Glutamatergic neuron (in vitro differentiated cells): ENCODE results near the gene PIGN. TPM values are rescaled to one million over a fixed set of nuclear protein-coding genes. Genes with fewer than 3 reads are reported as not detected.

Experiments used
- DNase-seq: peaks from one replicate; pipeline ENCODE4 v3.0.0; 2022
- H3K27ac Mint-ChIP-seq: one replicate; pipeline ENCODE4 v1.8.0; 2020; ENCODE audit warnings: mild to moderate bottlenecking, mixed read lengths, inconsistent platforms; ENCODE audit not compliant: unreplicated experiment
- H3K27me3 Mint-ChIP-seq: one replicate; pipeline ENCODE4 v1.8.0; 2020; ENCODE audit warnings: mild to moderate bottlenecking, moderate library complexity, mixed read lengths, inconsistent platforms; ENCODE audit not compliant: unreplicated experiment
- H3K36me3 Mint-ChIP-seq: one replicate; pipeline ENCODE4 v1.8.0; 2020; ENCODE audit warnings: mild to moderate bottlenecking, mixed read lengths, inconsistent platforms; ENCODE audit not compliant: unreplicated experiment
- H3K4me1 Mint-ChIP-seq: one replicate; pipeline ENCODE4 v1.8.0; 2020; ENCODE audit warnings: mild to moderate bottlenecking, low read depth, mixed read lengths, inconsistent platforms; ENCODE audit not compliant: unreplicated experiment
- H3K4me3 Mint-ChIP-seq: one replicate; pipeline ENCODE4 v1.8.0; 2020; ENCODE audit warnings: mild to moderate bottlenecking, mixed read lengths, inconsistent platforms; ENCODE audit not compliant: unreplicated experiment
- H3K9me3 Mint-ChIP-seq: one replicate; pipeline ENCODE4 v1.8.0; 2020; ENCODE audit warnings: mild to moderate bottlenecking, moderate library complexity, mixed read lengths, inconsistent platforms; ENCODE audit not compliant: unreplicated experiment
- total RNA-seq: library from RNA; stranded (reverse); fragmentation: NEBNext Ultra II Directional; extraction: Animal tissue kit (Norgen Biotek cat#: 25700); gene quantifications from one replicate; pipeline ENCODE4 v1.2.1, GENCODE V29; 2021; ENCODE audit not compliant: unreplicated experiment
- TF ChIP-seq, protein P1 (sequence below): fragments of 200-600 bp; sonication (generic); IDR thresholded peaks from one replicate; pipeline ENCODE4 v1.5.0; 2021; ENCODE audit not compliant: partially characterized antibody, unreplicated experiment

PIGN gene
- total RNA-seq, 1 donor from 2014 or later = 10.2 TPM

DNA sequence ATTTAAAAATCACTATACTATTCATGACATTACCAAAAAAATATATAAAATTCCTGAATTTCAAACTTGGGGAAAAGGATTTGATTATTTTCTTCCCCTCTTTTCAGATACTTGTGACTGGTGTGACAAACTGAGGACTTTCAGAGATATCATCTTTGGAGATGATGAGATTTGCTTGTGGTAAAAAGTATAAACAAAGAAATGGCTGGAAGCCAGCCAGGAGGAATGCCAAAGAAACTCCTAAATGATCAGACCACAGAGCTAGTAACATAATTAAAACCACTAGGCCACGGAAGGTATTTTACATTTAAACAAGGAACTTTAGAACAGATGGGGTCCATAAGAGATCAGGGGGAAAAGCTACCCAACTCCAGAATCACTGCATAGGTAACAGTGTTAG, 58.7 kb downstream of the PIGN start:
- H3K4me1 Mint-ChIP-seq = peaks cover 8% of the 10 kb centered on the region
- TF ChIP-seq, protein P1, sequence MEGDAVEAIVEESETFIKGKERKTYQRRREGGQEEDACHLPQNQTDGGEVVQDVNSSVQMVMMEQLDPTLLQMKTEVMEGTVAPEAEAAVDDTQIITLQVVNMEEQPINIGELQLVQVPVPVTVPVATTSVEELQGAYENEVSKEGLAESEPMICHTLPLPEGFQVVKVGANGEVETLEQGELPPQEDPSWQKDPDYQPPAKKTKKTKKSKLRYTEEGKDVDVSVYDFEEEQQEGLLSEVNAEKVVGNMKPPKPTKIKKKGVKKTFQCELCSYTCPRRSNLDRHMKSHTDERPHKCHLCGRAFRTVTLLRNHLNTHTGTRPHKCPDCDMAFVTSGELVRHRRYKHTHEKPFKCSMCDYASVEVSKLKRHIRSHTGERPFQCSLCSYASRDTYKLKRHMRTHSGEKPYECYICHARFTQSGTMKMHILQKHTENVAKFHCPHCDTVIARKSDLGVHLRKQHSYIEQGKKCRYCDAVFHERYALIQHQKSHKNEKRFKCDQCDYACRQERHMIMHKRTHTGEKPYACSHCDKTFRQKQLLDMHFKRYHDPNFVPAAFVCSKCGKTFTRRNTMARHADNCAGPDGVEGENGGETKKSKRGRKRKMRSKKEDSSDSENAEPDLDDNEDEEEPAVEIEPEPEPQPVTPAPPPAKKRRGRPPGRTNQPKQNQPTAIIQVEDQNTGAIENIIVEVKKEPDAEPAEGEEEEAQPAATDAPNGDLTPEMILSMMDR = no peak
- no peaks in the 10 kb centered on the region for H3K36me3 Mint-ChIP-seq
- no peak overlapping the region for H3K4me3 Mint-ChIP-seq
- no peaks in the 10 kb centered on the region for H3K9me3 Mint-ChIP-seq
- H3K27me3 Mint-ChIP-seq = no peaks in the 10 kb centered on the region
- H3K27ac Mint-ChIP-seq = no peak overlapping the region
- no peak for DNase-seq

DNA sequence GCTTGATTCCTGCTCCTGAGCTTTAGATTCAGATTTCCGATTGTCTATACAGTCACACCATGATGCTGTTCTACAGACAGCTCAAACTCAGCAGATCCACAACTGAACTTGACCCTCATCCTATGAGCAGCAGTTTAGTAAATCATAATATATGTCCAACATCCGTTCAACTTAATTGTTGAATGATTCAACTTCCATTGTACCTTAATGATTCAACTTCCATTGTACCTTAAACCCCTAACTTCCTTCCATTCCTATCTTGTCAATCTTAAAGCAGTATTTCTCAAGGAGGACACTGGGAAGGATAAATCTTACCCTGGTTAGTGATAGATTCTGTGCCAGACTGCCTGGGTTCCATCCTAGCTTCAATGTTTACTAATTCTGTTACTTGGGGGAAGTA, 60.1 kb downstream of the PIGN start:
- Mint-ChIP-seq H3K27ac (no peak overlapping the region), H3K9me3 (no peaks in the 10 kb centered on the region), H3K4me1 (peaks cover 8% of the 10 kb centered on the region), H3K27me3 (no peaks in the 10 kb centered on the region), H3K36me3 (no peaks in the 10 kb centered on the region), H3K4me3 (no peak overlapping the region)
- DNase-seq = no peak
- TF ChIP-seq, protein P1 = no peak

DNA sequence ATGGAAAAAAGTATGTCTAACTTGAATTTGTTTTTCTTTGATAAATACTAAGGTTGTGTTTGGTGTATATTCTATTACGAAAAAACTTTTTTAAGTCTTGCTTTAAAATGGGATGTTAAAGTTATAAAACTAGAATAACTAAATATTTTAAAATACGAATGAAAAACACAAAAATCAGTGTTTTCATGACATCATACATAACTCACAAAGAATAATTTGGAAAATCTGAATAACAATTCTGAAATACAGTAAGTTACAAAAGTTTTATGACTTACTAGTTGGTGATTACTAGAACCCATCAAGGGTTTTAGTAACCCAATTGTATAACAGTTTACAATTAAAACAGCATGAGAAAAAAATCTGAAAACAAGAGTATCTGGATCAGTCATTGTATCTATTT, 61.2 kb downstream of the PIGN start:
- Mint-ChIP-seq H3K27me3 (no peaks in the 10 kb centered on the region), H3K4me1 (peaks cover 8% of the 10 kb centered on the region), H3K36me3 (no peaks in the 10 kb centered on the region), H3K9me3 (no peaks in the 10 kb centered on the region), H3K4me3 (no peak overlapping the region), H3K27ac (no peak overlapping the region)
- TF ChIP-seq, protein P1 = no peak
- no peak for DNase-seq

DNA sequence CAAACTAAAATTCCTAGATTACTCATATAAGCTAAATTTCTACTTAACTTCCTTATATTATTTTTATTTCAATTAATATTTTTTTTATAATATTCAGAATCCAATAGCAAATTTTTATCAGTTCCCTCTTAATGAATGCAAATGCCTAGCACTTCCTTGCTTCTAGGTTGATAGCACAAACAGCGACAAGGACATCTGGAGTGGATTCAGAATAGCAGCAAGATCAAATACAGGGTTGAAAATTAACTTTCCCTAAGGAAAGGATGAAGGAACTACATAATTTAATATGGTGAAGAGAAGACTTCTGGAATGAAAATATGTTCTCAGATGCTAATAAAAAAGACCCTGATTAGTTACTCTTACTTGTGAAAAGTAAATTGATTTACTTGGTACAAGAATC, 64.5 kb downstream of the PIGN start:
- H3K4me1 Mint-ChIP-seq = no peaks in the 10 kb centered on the region
- H3K4me3 Mint-ChIP-seq = no peak overlapping the region
- H3K27me3 Mint-ChIP-seq = no peaks in the 10 kb centered on the region
- TF ChIP-seq, protein P1 = no peak
- no peaks in the 10 kb centered on the region for H3K36me3 Mint-ChIP-seq
- no peak for DNase-seq
- H3K9me3 Mint-ChIP-seq = no peaks in the 10 kb centered on the region
- H3K27ac Mint-ChIP-seq = no peak overlapping the region

DNA sequence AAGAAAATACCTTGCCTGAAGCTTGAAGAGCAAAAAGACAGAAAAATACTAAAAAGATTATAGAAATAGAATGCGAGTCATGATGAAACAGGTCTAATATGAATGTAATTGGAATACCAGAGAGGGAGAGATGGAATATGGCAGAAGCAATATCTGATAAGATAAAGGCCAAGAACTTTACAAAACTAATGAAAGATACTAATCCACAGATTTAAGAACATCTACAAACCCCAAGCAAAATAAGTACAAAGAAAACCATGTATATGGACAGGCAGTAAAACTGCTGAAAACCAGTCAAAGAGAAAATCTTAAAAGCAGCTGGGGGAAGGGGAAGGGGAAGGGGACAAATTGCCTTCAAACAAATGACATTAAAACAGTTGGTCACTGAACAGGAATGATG, 67.0 kb downstream of the PIGN start:
- no peaks in the 10 kb centered on the region for H3K27me3 Mint-ChIP-seq

More for the DNA sequence above, 67.0 kb downstream of the PIGN start:
- DNase-seq = no peak
- Mint-ChIP-seq H3K4me1 (no peaks in the 10 kb centered on the region), H3K4me3 (no peak overlapping the region), H3K9me3 (no peaks in the 10 kb centered on the region), H3K36me3 (no peaks in the 10 kb centered on the region), H3K27ac (no peak overlapping the region)
- TF ChIP-seq, protein P1 = no peak
